GM19372 (cell line): ENCODE measurements around the gene ANKRD34C.
A peak's percentile ranks its signal among the peaks of the same experiment; 100 is the strongest.
"Not testable (repeated sequence)": the region's sequence is repeated elsewhere in the genome, so short reads cannot be mapped to it uniquely, and the experiment has no call there.

Experiments
- ATAC-seq: cut with Tn5 transposase; IDR thresholded peaks from one replicate; pipeline ENCODE4 v1.9.1; 2021; ENCODE audit warnings: mild to moderate bottlenecking, low read depth, moderate library complexity; ENCODE audit not compliant: unreplicated experiment

Gene ANKRD34C

GRCh38 chr15:79310985-79311900 is 28.7 kb downstream of the ANKRD34C start, which contains the start of gene TMED3:
Gene TMED3, plus strand, starts transcription at chr15:79311112. Its CDS starts 138 bp downstream, at chr15:79311250.
- peak; percentile 90 for ATAC-seq

GRCh38 chr15:79311901-79312553 is 29.5 kb downstream of the ANKRD34C start:
- no peak for ATAC-seq

GRCh38 chr15:79314186-79314585 is 31.7 kb downstream of the ANKRD34C start:
- ATAC-seq: no peak

GRCh38 chr15:79314811-79315210 is 32.3 kb downstream of the ANKRD34C start:
- ATAC-seq: no peak

GRCh38 chr15:79315623-79316328 is 33.3 kb downstream of the ANKRD34C start:
- ATAC-seq: no peak

- ATAC-seq: no peak
Observed at GRCh38 chr15:79316864-79317263, 34.3 kb downstream of the ANKRD34C start.

- not testable (repeated sequence) for ATAC-seq
Observed at GRCh38 chr15:79319973-79320372, 37.5 kb downstream of the ANKRD34C start.

GRCh38 chr15:79321876-79322275 is 39.4 kb downstream of the ANKRD34C start:
- ATAC-seq: no peak

- ATAC-seq: no peak
Observed at GRCh38 chr15:79322306-79322705, 39.8 kb downstream of the ANKRD34C start.

- no peak for ATAC-seq
Observed at GRCh38 chr15:79322945-79323344, 40.4 kb downstream of the ANKRD34C start.

- ATAC-seq: no peak
Observed at GRCh38 chr15:79329171-79329611, 46.7 kb downstream of the ANKRD34C start.
